Sciatic nerve (tissue), 2 donors: Measurements from ENCODE around the gene FAAH. TPM values are rescaled to one million over a fixed set of nuclear protein-coding genes. Genes with fewer than 3 reads are reported as not detected.

ENCODE experiments used
- ATAC-seq: fragments of 200-7000 bp; cut with Tn5 transposase; one replicate; pipeline ENCODE4 v1.9.1; 2020; ENCODE audit warnings: mild to moderate bottlenecking, moderate library complexity
- DNase-seq: peaks from one replicate; pipeline ENCODE4 v3.0.0-alpha.2; 2020; ENCODE audit warnings: low spot score
- intact Hi-C: fragments of 100-400 bp; cut with DNase I; formaldehyde crosslinking; loops from one replicate; pipeline ENCODE4 v1.14.2; 2022
- total RNA-seq: library from RNA; stranded (reverse); fragmentation: NEBNext Ultra II Directional; extraction: Animal tissue kit (Norgen Biotek cat#: 25700); gene quantifications from one replicate; pipeline ENCODE4 v1.2.1, GENCODE V29; 2021
- donor health status: DM: no; HTN: no; CAD: no.
- donor health status: DM: no; HTN: no; CAD: no.

Gene FAAH
- total RNA-seq, 1 donor from 2014 or later: 34.4 TPM

GRCh38 chr1:46461017-46461808 is 67.1 kb downstream of the FAAH start:
- ATAC-seq (no peak), DNase-seq (no peak)
- intact Hi-C loops: loop anchor here (5.0 kb wide), 1 partner anchor 1476 kb away; no protein-coding TSS in a partner anchor

DNA sequence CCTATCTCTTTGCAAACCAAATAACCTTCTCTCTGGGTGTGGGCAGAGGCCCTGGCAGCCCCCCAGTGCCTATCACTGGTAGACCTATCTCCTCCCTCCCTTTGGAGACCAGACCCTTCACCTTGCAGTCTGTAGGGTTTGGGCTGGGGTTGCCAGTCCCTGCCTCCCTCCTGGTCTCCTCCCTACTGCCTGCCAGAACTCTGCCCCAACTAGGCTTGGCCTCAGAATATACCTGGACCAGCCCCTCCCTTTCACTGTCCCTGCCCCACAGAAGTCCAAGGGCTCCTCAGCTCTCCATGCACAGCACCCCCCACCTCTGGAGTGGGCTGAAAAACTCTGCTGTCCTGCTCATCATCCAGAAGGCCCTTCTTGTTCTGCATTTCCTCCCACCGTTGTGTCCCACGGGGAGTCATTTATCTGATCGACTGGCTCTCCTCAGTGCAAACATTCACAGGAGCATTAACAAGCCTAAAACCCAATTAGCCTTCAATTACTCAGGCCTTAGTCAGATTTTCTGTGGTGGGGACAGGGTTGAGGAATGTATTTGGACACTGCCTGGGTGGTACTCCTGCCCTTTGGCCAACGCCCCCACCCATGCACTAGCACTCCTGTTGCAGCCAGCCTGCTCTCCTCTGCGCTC is 67.8 kb downstream of the FAAH start:
- intact Hi-C loops: loop anchor here (5.0 kb wide), 1 partner anchor 1475 kb away; no protein-coding TSS in a partner anchor
- DNase-seq: no peak
- ATAC-seq: no peak

Other genes starting within 250 kb of the FAAH start
- 4.2 TPM for gene TSPAN1, start 219.2 kb upstream of the FAAH start, total RNA-seq
- gene P3R3URF, start 217.8 kb upstream of the FAAH start, total RNA-seq: not detected
- 87.2 TPM for gene POMGNT1, start 195.9 kb upstream of the FAAH start, total RNA-seq
- 16.1 TPM for gene LURAP1, start 191.0 kb upstream of the FAAH start, total RNA-seq
- 1.8 TPM for gene RAD54L, start 146.6 kb upstream of the FAAH start, total RNA-seq
- 47.7 TPM for gene LRRC41, start 90.7 kb upstream of the FAAH start, total RNA-seq
- 103 TPM for gene UQCRH, start 90.6 kb upstream of the FAAH start, total RNA-seq
- 24.8 TPM for gene NSUN4, start 53.5 kb upstream of the FAAH start, total RNA-seq
- gene DMBX1, start 95.5 kb downstream of the FAAH start, total RNA-seq: 0.13 TPM
- gene KNCN, start 157.3 kb downstream of the FAAH start, total RNA-seq: not detected
- 72.6 TPM for gene MKNK1, start 210.0 kb downstream of the FAAH start, total RNA-seq
- 25.8 TPM for gene MOB3C, start 222.5 kb downstream of the FAAH start, total RNA-seq